Measurements from ENCODE around the gene SIX4.

DNA sequence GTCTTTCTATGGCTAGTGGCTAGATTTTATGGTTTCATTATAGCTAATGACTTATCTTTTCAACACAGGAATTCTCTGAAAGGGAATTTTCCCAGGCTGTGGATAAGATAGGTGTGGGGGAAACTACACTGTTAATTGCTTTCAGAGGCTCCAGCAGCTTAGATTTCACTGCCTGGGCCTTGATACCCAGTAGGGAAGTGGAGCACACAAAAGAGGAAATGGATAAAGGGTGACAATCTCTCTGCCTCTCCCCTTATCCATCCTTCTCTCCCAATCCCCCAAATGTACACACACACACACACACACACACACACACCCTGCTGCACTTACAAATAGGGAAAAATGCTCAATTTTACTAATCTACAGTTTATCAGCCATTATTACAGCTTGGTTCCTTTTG lies 19.1 kb downstream of the SIX4 start:
- TF ChIP-seq, protein P1, sequence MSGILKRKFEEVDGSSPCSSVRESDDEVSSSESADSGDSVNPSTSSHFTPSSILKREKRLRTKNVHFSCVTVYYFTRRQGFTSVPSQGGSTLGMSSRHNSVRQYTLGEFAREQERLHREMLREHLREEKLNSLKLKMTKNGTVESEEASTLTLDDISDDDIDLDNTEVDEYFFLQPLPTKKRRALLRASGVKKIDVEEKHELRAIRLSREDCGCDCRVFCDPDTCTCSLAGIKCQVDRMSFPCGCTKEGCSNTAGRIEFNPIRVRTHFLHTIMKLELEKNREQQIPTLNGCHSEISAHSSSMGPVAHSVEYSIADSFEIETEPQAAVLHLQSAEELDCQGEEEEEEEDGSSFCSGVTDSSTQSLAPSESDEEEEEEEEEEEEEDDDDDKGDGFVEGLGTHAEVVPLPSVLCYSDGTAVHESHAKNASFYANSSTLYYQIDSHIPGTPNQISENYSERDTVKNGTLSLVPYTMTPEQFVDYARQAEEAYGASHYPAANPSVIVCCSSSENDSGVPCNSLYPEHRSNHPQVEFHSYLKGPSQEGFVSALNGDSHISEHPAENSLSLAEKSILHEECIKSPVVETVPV (CRISPR knock-in tag; IDR thresholded peaks at IDR 0.05) = no peak
- TF ChIP-seq, protein P2, sequence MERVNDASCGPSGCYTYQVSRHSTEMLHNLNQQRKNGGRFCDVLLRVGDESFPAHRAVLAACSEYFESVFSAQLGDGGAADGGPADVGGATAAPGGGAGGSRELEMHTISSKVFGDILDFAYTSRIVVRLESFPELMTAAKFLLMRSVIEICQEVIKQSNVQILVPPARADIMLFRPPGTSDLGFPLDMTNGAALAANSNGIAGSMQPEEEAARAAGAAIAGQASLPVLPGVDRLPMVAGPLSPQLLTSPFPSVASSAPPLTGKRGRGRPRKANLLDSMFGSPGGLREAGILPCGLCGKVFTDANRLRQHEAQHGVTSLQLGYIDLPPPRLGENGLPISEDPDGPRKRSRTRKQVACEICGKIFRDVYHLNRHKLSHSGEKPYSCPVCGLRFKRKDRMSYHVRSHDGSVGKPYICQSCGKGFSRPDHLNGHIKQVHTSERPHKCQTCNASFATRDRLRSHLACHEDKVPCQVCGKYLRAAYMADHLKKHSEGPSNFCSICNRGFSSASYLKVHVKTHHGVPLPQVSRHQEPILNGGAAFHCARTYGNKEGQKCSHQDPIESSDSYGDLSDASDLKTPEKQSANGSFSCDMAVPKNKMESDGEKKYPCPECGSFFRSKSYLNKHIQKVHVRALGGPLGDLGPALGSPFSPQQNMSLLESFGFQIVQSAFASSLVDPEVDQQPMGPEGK (CRISPR knock-in tag; IDR thresholded peaks at IDR 0.05; ENCODE audit: borderline replicate concordance) = no peak
- TF ChIP-seq TCF4 (CRISPR knock-in tag; IDR thresholded peaks at IDR 0.05; ENCODE audit: borderline replicate concordance) = no peak
- no peak for TF ChIP-seq ZNF8 (CRISPR knock-in tag; IDR thresholded peaks at IDR 0.05)
- no peak for TF ChIP-seq RARB (CRISPR knock-in tag; IDR thresholded peaks at IDR 0.05)
- TF ChIP-seq BACH2 (CRISPR knock-in tag; IDR thresholded peaks at IDR 0.05; ENCODE audit: borderline replicate concordance) = no peak
- TF ChIP-seq ZFP30 (CRISPR knock-in tag; IDR thresholded peaks at IDR 0.05) = no peak
- TF ChIP-seq PPARA (CRISPR knock-in tag; IDR thresholded peaks at IDR 0.05; ENCODE audit: borderline replicate concordance) = no peak
